Measurements from ENCODE around the gene C1GALT1C1L. TPM values are rescaled to one million over a fixed set of nuclear protein-coding genes. Genes with fewer than 3 reads are reported as not detected.

Gene C1GALT1C1L
- total RNA-seq, 2 experiments from 2014 or later = not detected

- no peaks in the 10 kb centered on the region for H3K27me3 ChIP-seq (ENCODE audit: control insufficient read depth in 1 of 2, insufficient read depth in 2 of 2, low read length in 2 of 2)
- H3K36me3 Mint-ChIP-seq (ENCODE audit: low read depth) = no peaks in the 10 kb centered on the region
- no peaks in the 10 kb centered on the region for H3K4me1 ChIP-seq (ENCODE audit: insufficient read depth, low read length)
- ATAC-seq (ENCODE audit: poor library complexity) = no peak
- no peak overlapping the region for H3K4me3 ChIP-seq (ENCODE audit: low read length)
- no peak overlapping the region for H3K4me3 Mint-ChIP-seq
- H3K36me3 ChIP-seq (ENCODE audit: insufficient read depth, low read length) = no peaks in the 10 kb centered on the region
- no peak overlapping the region for H3K27ac ChIP-seq (ENCODE audit: low read depth in 1 of 2, low read length in 2 of 2)
- H3K27ac Mint-ChIP-seq = no peak overlapping the region
- H3K27me3 Mint-ChIP-seq = peaks cover 8% of the 10 kb centered on the region
- no peaks in the 10 kb centered on the region for H3K9me3 ChIP-seq (ENCODE audit: control insufficient read depth in 1 of 2, insufficient read depth in 1 of 2, low read length in 2 of 2)
- DNase-seq = no peak
- ChIA-PET CTCF (no interaction called here), POLR2A (no interaction called here)
- H3K9me3 Mint-ChIP-seq = no peaks in the 10 kb centered on the region
- TF ChIP-seq, protein P1, sequence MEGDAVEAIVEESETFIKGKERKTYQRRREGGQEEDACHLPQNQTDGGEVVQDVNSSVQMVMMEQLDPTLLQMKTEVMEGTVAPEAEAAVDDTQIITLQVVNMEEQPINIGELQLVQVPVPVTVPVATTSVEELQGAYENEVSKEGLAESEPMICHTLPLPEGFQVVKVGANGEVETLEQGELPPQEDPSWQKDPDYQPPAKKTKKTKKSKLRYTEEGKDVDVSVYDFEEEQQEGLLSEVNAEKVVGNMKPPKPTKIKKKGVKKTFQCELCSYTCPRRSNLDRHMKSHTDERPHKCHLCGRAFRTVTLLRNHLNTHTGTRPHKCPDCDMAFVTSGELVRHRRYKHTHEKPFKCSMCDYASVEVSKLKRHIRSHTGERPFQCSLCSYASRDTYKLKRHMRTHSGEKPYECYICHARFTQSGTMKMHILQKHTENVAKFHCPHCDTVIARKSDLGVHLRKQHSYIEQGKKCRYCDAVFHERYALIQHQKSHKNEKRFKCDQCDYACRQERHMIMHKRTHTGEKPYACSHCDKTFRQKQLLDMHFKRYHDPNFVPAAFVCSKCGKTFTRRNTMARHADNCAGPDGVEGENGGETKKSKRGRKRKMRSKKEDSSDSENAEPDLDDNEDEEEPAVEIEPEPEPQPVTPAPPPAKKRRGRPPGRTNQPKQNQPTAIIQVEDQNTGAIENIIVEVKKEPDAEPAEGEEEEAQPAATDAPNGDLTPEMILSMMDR (IDR thresholded peaks at IDR 0.05) = no peak
- no peaks in the 10 kb centered on the region for H3K4me1 Mint-ChIP-seq (ENCODE audit: low read depth)
- intact Hi-C loops (cut with DNase I, micrococcal nuclease) = no loop called here
These were observed 42.4 kb upstream of the C1GALT1C1L start for GRCh38 chr2:43718530-43719124.

GRCh38 chr2:43717322-43717721 is 41.1 kb upstream of the C1GALT1C1L start:
- POLR2A ChIA-PET = no interaction called here
- no peak overlapping the region for H3K27ac Mint-ChIP-seq

GRCh38 chr2:43715300-43716098 is 39.3 kb upstream of the C1GALT1C1L start:
- H3K9me3 Mint-ChIP-seq = no peaks in the 10 kb centered on the region
- Histone ChIP-seq H3K27me3 (ENCODE audit: control insufficient read depth in 1 of 2, insufficient read depth in 2 of 2, low read length in 2 of 2) (peaks cover 0 to 5% of the 10 kb centered on the region in 2 experiments), H3K4me3 (ENCODE audit: low read length) (no peak overlapping the region), H3K4me1 (ENCODE audit: insufficient read depth, low read length) (no peaks in the 10 kb centered on the region), H3K9me3 (ENCODE audit: control insufficient read depth in 1 of 2, insufficient read depth in 1 of 2, low read length in 2 of 2) (no peaks in the 10 kb centered on the region), H3K36me3 (ENCODE audit: insufficient read depth, low read length) (no peaks in the 10 kb centered on the region), H3K27ac (ENCODE audit: low read depth in 1 of 2, low read length in 2 of 2) (no peak overlapping the region)
- CTCF ChIA-PET = no interaction called here
- H3K36me3 Mint-ChIP-seq (ENCODE audit: low read depth) = no peaks in the 10 kb centered on the region
- intact Hi-C loops (cut with DNase I, micrococcal nuclease) = no loop called here
- H3K27ac Mint-ChIP-seq = no peak overlapping the region
- H3K4me3 Mint-ChIP-seq = no peak overlapping the region
- H3K4me1 Mint-ChIP-seq (ENCODE audit: low read depth) = no peaks in the 10 kb centered on the region
- DNase-seq = no peak
- TF ChIP-seq, protein P1 (IDR thresholded peaks at IDR 0.05) = no peak
- POLR2A ChIA-PET = no interaction called here
- ATAC-seq (ENCODE audit: poor library complexity) = no peak
- peaks cover 15% of the 10 kb centered on the region for H3K27me3 Mint-ChIP-seq

More at GRCh38 chr2:43717322-43717721, 41.1 kb upstream of the C1GALT1C1L start:
- Histone ChIP-seq H3K9me3 (ENCODE audit: control insufficient read depth in 1 of 2, insufficient read depth in 1 of 2, low read length in 2 of 2) (no peaks in the 10 kb centered on the region), H3K27ac (ENCODE audit: low read depth in 1 of 2, low read length in 2 of 2) (no peak overlapping the region), H3K36me3 (ENCODE audit: insufficient read depth, low read length) (no peaks in the 10 kb centered on the region), H3K4me1 (ENCODE audit: insufficient read depth, low read length) (no peaks in the 10 kb centered on the region), H3K27me3 (ENCODE audit: control insufficient read depth in 1 of 2, insufficient read depth in 2 of 2, low read length in 2 of 2) (peaks cover 0 to under 1% of the 10 kb centered on the region in 2 experiments), H3K4me3 (ENCODE audit: low read length) (no peak overlapping the region)
- H3K36me3 Mint-ChIP-seq (ENCODE audit: low read depth) = no peaks in the 10 kb centered on the region
- H3K9me3 Mint-ChIP-seq = no peaks in the 10 kb centered on the region
- no peak for ATAC-seq (ENCODE audit: poor library complexity)
- intact Hi-C loops (cut with DNase I, micrococcal nuclease) = no loop called here
- CTCF ChIA-PET = no interaction called here
- H3K27me3 Mint-ChIP-seq = peaks cover 8% of the 10 kb centered on the region
- H3K4me3 Mint-ChIP-seq = no peak overlapping the region
- TF ChIP-seq, protein P1 (IDR thresholded peaks at IDR 0.05) = no peak
- no peak for DNase-seq
- H3K4me1 Mint-ChIP-seq (ENCODE audit: low read depth) = no peaks in the 10 kb centered on the region
